Parathyroid adenoma (tissue), 2 donors: ENCODE data around the gene PLXNA2.

Source experiments
- H2AFZ ChIP-seq: fragments of 300-600 bp; sonication (generic); one replicate; pipeline ENCODE4 v1.7.0; 2017; ENCODE audit warnings: antibody characterized with exemption, mild to moderate bottlenecking
- H3K27ac ChIP-seq: fragments of 300-600 bp; sonication (generic); one replicate; pipeline ENCODE4 v1.7.0; 2017
- H3K27me3 ChIP-seq: fragments of 300-600 bp; sonication (generic); one replicate; pipeline ENCODE4 v1.7.0; 2017; ENCODE audit warnings: low read length; ENCODE audit not compliant: control insufficient read depth, insufficient read depth
- H3K36me3 ChIP-seq: fragments of 300-600 bp; sonication (generic); one replicate; pipeline ENCODE4 v1.7.0; 2017; ENCODE audit warnings: low read length; ENCODE audit not compliant: control insufficient read depth, insufficient read depth
- H3K4me1 ChIP-seq: fragments of 300-600 bp; sonication (generic); one replicate; pipeline ENCODE4 v1.7.0; 2017; ENCODE audit warnings: control low read depth
- H3K4me2 ChIP-seq: fragments of 300-600 bp; sonication (generic); one replicate; pipeline ENCODE4 v1.7.0; 2017; ENCODE audit warnings: low read length
- H3K4me3 ChIP-seq: fragments of 300-600 bp; sonication (generic); one replicate; pipeline ENCODE4 v1.7.0; 2017; ENCODE audit warnings: low read depth, low read length
- H3K79me2 ChIP-seq: fragments of 300-600 bp; sonication (generic); one replicate; pipeline ENCODE4 v1.7.0; 2017; ENCODE audit warnings: control low read depth
- H3K9ac ChIP-seq: fragments of 300-600 bp; sonication (generic); one replicate; pipeline ENCODE4 v1.7.0; 2017; ENCODE audit warnings: mild to moderate bottlenecking
- H3K9me3 ChIP-seq: fragments of 300-600 bp; sonication (generic); one replicate; pipeline ENCODE4 v1.7.0; 2017; ENCODE audit warnings: low read length; ENCODE audit not compliant: control insufficient read depth
- CTCF ChIP-seq: fragments of 300-600 bp; sonication (generic); IDR thresholded peaks from one replicate; pipeline ENCODE4 v1.7.0; 2017; ENCODE audit warnings: antibody characterized with exemption, mild to moderate bottlenecking
- donor health status: primary hyperparathyroidism.

Gene PLXNA2

GRCh38 chr1:208209286-208209685 is 34.9 kb downstream of the PLXNA2 start:
- H3K4me1 ChIP-seq: peaks cover 17% of the 10 kb centered on the region
- no peak overlapping the region for H3K4me3 ChIP-seq

GRCh38 chr1:208208132-208208487 is 36.1 kb downstream of the PLXNA2 start:
- Histone ChIP-seq H3K27ac (peak overlapping the region; percentile 44), H3K4me3 (no peak overlapping the region), H3K36me3 (no peaks in the 10 kb centered on the region)

More at GRCh38 chr1:208209286-208209685, 34.9 kb downstream of the PLXNA2 start:
- H3K36me3 ChIP-seq: no peaks in the 10 kb centered on the region
- H3K9ac ChIP-seq: no peak overlapping the region
- H3K9me3 ChIP-seq: no peaks in the 10 kb centered on the region
- H3K79me2 ChIP-seq: no peaks in the 10 kb centered on the region
- no peak overlapping the region for H3K4me2 ChIP-seq
- no peak for TF ChIP-seq CTCF
- no peak overlapping the region for H3K27ac ChIP-seq
- H2AFZ ChIP-seq: no peak overlapping the region
- H3K27me3 ChIP-seq: no peaks in the 10 kb centered on the region

GRCh38 chr1:208207388-208208131 is 36.6 kb downstream of the PLXNA2 start:
- H3K27me3 ChIP-seq: no peaks in the 10 kb centered on the region
- H3K27ac ChIP-seq: peak overlapping the region; percentile 56
- H2AFZ ChIP-seq: no peak overlapping the region
- no peaks in the 10 kb centered on the region for H3K79me2 ChIP-seq
- no peaks in the 10 kb centered on the region for H3K9me3 ChIP-seq
- H3K4me3 ChIP-seq: no peak overlapping the region
- H3K36me3 ChIP-seq: no peaks in the 10 kb centered on the region
- H3K9ac ChIP-seq: no peak overlapping the region
- TF ChIP-seq CTCF: no peak
- no peak overlapping the region for H3K4me2 ChIP-seq
- peaks cover 17% of the 10 kb centered on the region for H3K4me1 ChIP-seq

More at GRCh38 chr1:208208132-208208487, 36.1 kb downstream of the PLXNA2 start:
- H3K79me2 ChIP-seq: no peaks in the 10 kb centered on the region
- no peaks in the 10 kb centered on the region for H3K9me3 ChIP-seq
- no peak overlapping the region for H3K4me2 ChIP-seq
- H3K4me1 ChIP-seq: peaks cover 17% of the 10 kb centered on the region
- no peaks in the 10 kb centered on the region for H3K27me3 ChIP-seq
- H3K9ac ChIP-seq: no peak overlapping the region
- no peak overlapping the region for H2AFZ ChIP-seq
- no peak for TF ChIP-seq CTCF

GRCh38 chr1:208206092-208206698 is 38.0 kb downstream of the PLXNA2 start:
- H3K27ac ChIP-seq: peak overlapping the region; percentile 5
- no peaks in the 10 kb centered on the region for H3K9me3 ChIP-seq
- H2AFZ ChIP-seq: no peak overlapping the region
- no peak overlapping the region for H3K9ac ChIP-seq
- H3K27me3 ChIP-seq: no peaks in the 10 kb centered on the region
- H3K79me2 ChIP-seq: no peaks in the 10 kb centered on the region
- no peak overlapping the region for H3K4me3 ChIP-seq
- no peak for TF ChIP-seq CTCF
- H3K36me3 ChIP-seq: no peaks in the 10 kb centered on the region
- peaks cover 17% of the 10 kb centered on the region for H3K4me1 ChIP-seq
- no peak overlapping the region for H3K4me2 ChIP-seq
